SU-DHL-6 (cell line): ENCODE data around the gene TNIP1.

ENCODE experiments used
- H2AFZ ChIP-seq: fragments of 200-600 bp; sonication (generic); 2 replicates; pipeline ENCODE4 v1.6.1; 2014; ENCODE audit warnings: low read depth, mild to moderate bottlenecking, moderate library complexity, mixed read lengths, antibody characterized with exemption, low read length; ENCODE audit not compliant: severe bottlenecking
- H3F3A ChIP-seq: fragments of 200-600 bp; shearing (Covaris generic); 2 replicates; pipeline ENCODE4 v1.6.0; 2016; ENCODE audit warnings: antibody characterized with exemption, mild to moderate bottlenecking; ENCODE audit not compliant: insufficient read depth
- H3K27ac ChIP-seq: fragments of 200-600 bp; sonication (generic); 2 replicates; pipeline ENCODE4 v1.5.1; 2016; ENCODE audit warnings: low read depth, mild to moderate bottlenecking, low read length, moderate library complexity, mixed read lengths
- H3K27me3 ChIP-seq: fragments of 200-600 bp; sonication (generic), shearing (Covaris generic); 2 replicates; pipeline ENCODE4 v1.6.0; 2014; ENCODE audit warnings: mild to moderate bottlenecking, low read length
- H3K36me3 ChIP-seq: fragments of 200-600 bp; sonication (generic); 2 replicates; pipeline ENCODE4 v1.6.1; 2014; ENCODE audit warnings: mild to moderate bottlenecking, low read length, mixed read lengths
- H3K4me2 ChIP-seq: fragments of 300-600, 200-600 bp; shearing (Covaris generic), sonication (generic); 2 replicates; pipeline ENCODE4 v1.6.0; 2014; ENCODE audit warnings: low read length, low read depth, mild to moderate bottlenecking; ENCODE audit not compliant: poor library complexity, severe bottlenecking
- H3K4me3 ChIP-seq: fragments of 200-600 bp; sonication (generic); 2 replicates; pipeline ENCODE4 v1.5.1; 2014; ENCODE audit warnings: antibody characterized with exemption, low read length, mild to moderate bottlenecking, mixed read lengths; ENCODE audit not compliant: insufficient read depth, poor library complexity, severe bottlenecking
- H3K79me2 ChIP-seq: fragments of 200-600 bp; sonication (generic); 2 replicates; pipeline ENCODE4 v1.6.1; 2014; ENCODE audit warnings: mild to moderate bottlenecking, low read length, moderate library complexity; ENCODE audit not compliant: insufficient read depth
- H3K9ac ChIP-seq: fragments of 200-600 bp; sonication (generic); 2 replicates; pipeline ENCODE4 v1.7.0; 2014; ENCODE audit warnings: mild to moderate bottlenecking, low read length
- H3K9me2 ChIP-seq: fragments of 200-600 bp; sonication (generic); replicated peaks from 2 replicates; pipeline ENCODE4 v1.6.1; 2014; ENCODE audit warnings: low read length; ENCODE audit not compliant: insufficient read depth
- H3K9me3 ChIP-seq: fragments of 200-600 bp; sonication (generic); 2 replicates; pipeline ENCODE4 v1.6.1; 2014; ENCODE audit warnings: low read length, mixed read lengths; ENCODE audit not compliant: insufficient read depth
- H4K20me1 ChIP-seq: fragments of 200-600 bp; sonication (generic); 2 replicates; pipeline ENCODE4 v1.6.1; 2014; ENCODE audit warnings: low read depth, mild to moderate bottlenecking, antibody characterized with exemption, low read length, moderate library complexity, mixed read lengths
- CTCF ChIP-seq: fragments of 200-600 bp; sonication (generic); IDR thresholded peaks from one replicate; pipeline ENCODE4 v1.5.1; 2017; ENCODE audit warnings: antibody characterized with exemption, mild to moderate bottlenecking, low read length, moderate library complexity; ENCODE audit not compliant: insufficient read depth, poor library complexity, severe bottlenecking
- EZH2phosphoT487 ChIP-seq: fragments of 200-600 bp; sonication (generic), shearing (Covaris generic); conservative IDR thresholded peaks from 2 replicates; pipeline ENCODE4 v1.6.1; 2018; ENCODE audit warnings: mild to moderate bottlenecking, antibody characterized with exemption, low read length, moderate library complexity, mixed read lengths

TNIP1 gene

GRCh38 chr5:151015974-151016587, 64.8 kb downstream of the TNIP1 start:
- Histone ChIP-seq H3K79me2 (no peaks in the 10 kb centered on the region), H2AFZ (no peak overlapping the region), H3K9me3 (no peaks in the 10 kb centered on the region), H3K27me3 (no peaks in the 10 kb centered on the region), H3K4me3 (no peak overlapping the region), H3K9me2 (no peaks in the 10 kb centered on the region), H3K9ac (no peak overlapping the region), H3K36me3 (no peaks in the 10 kb centered on the region), H4K20me1 (no peaks in the 10 kb centered on the region), H3K4me2 (no peak overlapping the region), H3F3A (no peaks in the 10 kb centered on the region), H3K27ac (no peak overlapping the region)
- TF ChIP-seq EZH2phosphoT487 (no peak), CTCF (no peak)

- H3K4me2 ChIP-seq = no peak overlapping the region
- H2AFZ ChIP-seq = no peak overlapping the region
- H4K20me1 ChIP-seq = no peaks in the 10 kb centered on the region
- no peaks in the 10 kb centered on the region for H3K36me3 ChIP-seq
- no peaks in the 10 kb centered on the region for H3K79me2 ChIP-seq
- no peak for TF ChIP-seq EZH2phosphoT487
- no peaks in the 10 kb centered on the region for H3K9me3 ChIP-seq
- no peaks in the 10 kb centered on the region for H3F3A ChIP-seq
- no peak overlapping the region for H3K27ac ChIP-seq
- no peaks in the 10 kb centered on the region for H3K9me2 ChIP-seq
- H3K27me3 ChIP-seq = no peaks in the 10 kb centered on the region
- no peak overlapping the region for H3K9ac ChIP-seq
- no peak overlapping the region for H3K4me3 ChIP-seq
These were observed 66.0 kb downstream of the TNIP1 start for GRCh38 chr5:151014680-151015343.

- H3K27me3 ChIP-seq = no peaks in the 10 kb centered on the region
- no peak overlapping the region for H2AFZ ChIP-seq
- H3K9me2 ChIP-seq = no peaks in the 10 kb centered on the region
- H3K36me3 ChIP-seq = no peaks in the 10 kb centered on the region
- H3K4me2 ChIP-seq = no peak overlapping the region
- H3K9me3 ChIP-seq = no peaks in the 10 kb centered on the region
- no peaks in the 10 kb centered on the region for H3F3A ChIP-seq
- no peaks in the 10 kb centered on the region for H3K79me2 ChIP-seq
- H3K27ac ChIP-seq = no peak overlapping the region
- H3K9ac ChIP-seq = no peak overlapping the region
- TF ChIP-seq EZH2phosphoT487 = no peak
- no peaks in the 10 kb centered on the region for H4K20me1 ChIP-seq
- H3K4me3 ChIP-seq = no peak overlapping the region
These were observed 68.0 kb downstream of the TNIP1 start for GRCh38 chr5:151012862-151013261.

- H3K9ac ChIP-seq = no peak overlapping the region
- no peak overlapping the region for H3K4me2 ChIP-seq
These were observed 71.9 kb downstream of the TNIP1 start for GRCh38 chr5:151008906-151009305.

More at GRCh38 chr5:151008906-151009305, 71.9 kb downstream of the TNIP1 start:
- Histone ChIP-seq H3K9me3 (no peaks in the 10 kb centered on the region), H3K4me3 (no peak overlapping the region), H3K27me3 (no peaks in the 10 kb centered on the region), H3K27ac (no peak overlapping the region), H2AFZ (no peak overlapping the region), H4K20me1 (no peaks in the 10 kb centered on the region), H3K79me2 (no peaks in the 10 kb centered on the region), H3F3A (no peaks in the 10 kb centered on the region), H3K36me3 (no peaks in the 10 kb centered on the region), H3K9me2 (no peaks in the 10 kb centered on the region)
- TF ChIP-seq EZH2phosphoT487 = no peak
- no peak for TF ChIP-seq CTCF
